Measurements from ENCODE around the gene NDUFS2. TPM values are rescaled to one million over a fixed set of nuclear protein-coding genes. Genes with fewer than 3 reads are reported as not detected.

Gene NDUFS2
- total RNA-seq, 4 donors from 2014 or later = 68.5 to 131 (median 122) TPM

DNA sequence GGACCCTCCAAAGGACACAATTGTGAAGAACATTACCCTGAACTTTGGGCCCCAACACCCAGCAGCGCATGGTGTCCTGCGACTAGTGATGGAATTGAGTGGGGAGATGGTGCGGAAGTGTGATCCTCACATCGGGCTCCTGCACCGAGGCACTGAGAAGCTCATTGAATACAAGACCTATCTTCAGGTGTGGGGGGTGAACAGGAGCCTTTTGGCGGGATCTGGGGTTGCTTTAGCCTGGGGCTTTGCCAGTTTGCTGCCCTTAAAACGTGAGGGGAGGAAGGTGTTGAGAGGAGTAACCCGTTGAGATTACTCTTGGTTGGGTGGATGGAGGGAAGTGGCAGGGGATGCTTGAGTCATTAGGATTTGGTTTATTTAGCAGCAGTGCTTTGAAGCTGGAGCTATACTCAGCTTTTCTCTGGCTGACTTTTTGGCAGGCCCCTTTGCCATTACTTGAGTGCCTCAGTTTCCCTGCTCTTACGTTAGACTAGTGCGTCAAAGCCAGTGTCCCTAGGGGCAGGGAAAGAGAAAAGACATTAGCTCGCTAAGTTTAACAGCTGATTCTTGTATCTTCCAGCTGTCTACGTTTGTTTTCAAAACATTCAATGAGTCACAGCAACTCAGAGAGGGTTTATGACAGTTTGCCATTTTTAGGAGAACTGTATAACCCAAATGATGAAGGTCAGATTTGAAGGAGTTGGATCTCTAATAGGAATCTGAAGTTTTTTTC is 4.4 kb downstream of the NDUFS2 start:
- H3K4me1 ChIP-seq = peaks cover 63 to 78% (median 71%) of the 10 kb centered on the region in 4 donors
- H3K36me3 ChIP-seq = peaks cover 25 to 83% (median 68%) of the 10 kb centered on the region in 4 donors
- intact Hi-C loops (cut with DNase I) = no loop called here
- no peaks in the 10 kb centered on the region for H3K9me3 ChIP-seq
- peak overlapping the region in 1 of 4 donors; percentile 29 for H3K4me3 ChIP-seq
- H3K27ac ChIP-seq (replicated peaks in 1 of 4) = peak overlapping the region; percentile 76 to 95 (median 86)
- WGBS = 68% methylated on average over 12 of the region's 12 CpGs
- TF ChIP-seq EP300 (IDR thresholded peaks at IDR 0.05) = no peak
- TF ChIP-seq POLR2A (IDR thresholded peaks at IDR 0.05; ENCODE audit: low read depth) = no peak
- TF ChIP-seq, protein P1, sequence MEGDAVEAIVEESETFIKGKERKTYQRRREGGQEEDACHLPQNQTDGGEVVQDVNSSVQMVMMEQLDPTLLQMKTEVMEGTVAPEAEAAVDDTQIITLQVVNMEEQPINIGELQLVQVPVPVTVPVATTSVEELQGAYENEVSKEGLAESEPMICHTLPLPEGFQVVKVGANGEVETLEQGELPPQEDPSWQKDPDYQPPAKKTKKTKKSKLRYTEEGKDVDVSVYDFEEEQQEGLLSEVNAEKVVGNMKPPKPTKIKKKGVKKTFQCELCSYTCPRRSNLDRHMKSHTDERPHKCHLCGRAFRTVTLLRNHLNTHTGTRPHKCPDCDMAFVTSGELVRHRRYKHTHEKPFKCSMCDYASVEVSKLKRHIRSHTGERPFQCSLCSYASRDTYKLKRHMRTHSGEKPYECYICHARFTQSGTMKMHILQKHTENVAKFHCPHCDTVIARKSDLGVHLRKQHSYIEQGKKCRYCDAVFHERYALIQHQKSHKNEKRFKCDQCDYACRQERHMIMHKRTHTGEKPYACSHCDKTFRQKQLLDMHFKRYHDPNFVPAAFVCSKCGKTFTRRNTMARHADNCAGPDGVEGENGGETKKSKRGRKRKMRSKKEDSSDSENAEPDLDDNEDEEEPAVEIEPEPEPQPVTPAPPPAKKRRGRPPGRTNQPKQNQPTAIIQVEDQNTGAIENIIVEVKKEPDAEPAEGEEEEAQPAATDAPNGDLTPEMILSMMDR (IDR thresholded peaks at IDR 0.05) = no peak
- no peak for DNase-seq (ENCODE audit: extremely low spot score)
- no peaks in the 10 kb centered on the region for H3K27me3 ChIP-seq

DNA sequence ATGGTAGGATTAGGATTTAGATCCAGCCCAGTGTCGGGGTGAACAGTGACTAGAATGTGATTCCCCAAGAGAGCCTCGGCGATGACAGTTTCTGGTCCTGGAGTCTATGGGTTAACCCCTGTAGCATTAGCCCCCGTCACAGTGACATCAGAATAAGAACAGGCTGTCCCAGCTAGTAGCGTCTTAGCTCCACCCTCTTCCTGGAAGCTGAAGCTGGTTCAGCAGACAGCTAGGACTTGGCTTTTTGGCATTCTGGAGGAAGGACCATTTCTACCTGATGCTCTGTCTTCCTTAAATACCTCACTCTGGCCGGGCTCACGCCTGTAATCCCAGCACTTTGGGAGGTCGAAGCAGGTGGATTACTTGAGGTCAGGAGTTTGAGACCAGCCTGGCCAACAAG is 5.0 kb downstream of the NDUFS2 start:
- no peaks in the 10 kb centered on the region for H3K27me3 ChIP-seq
- H3K9me3 ChIP-seq = no peaks in the 10 kb centered on the region
- peak; percentile 94 for DNase-seq (ENCODE audit: extremely low spot score)
- 55% methylated on average over 8 of the region's 8 CpGs for WGBS
- intact Hi-C loops (cut with DNase I) = no loop called here
- peaks cover 63 to 74% (median 69%) of the 10 kb centered on the region in 4 donors for H3K4me1 ChIP-seq
- peak overlapping the region in 3 of 4 donors; percentile 15 to 29 (median 16) for H3K4me3 ChIP-seq
- peaks cover 31 to 89% (median 74%) of the 10 kb centered on the region in 4 donors for H3K36me3 ChIP-seq
- TF ChIP-seq POLR2A (IDR thresholded peaks at IDR 0.05; ENCODE audit: low read depth) = peak; percentile 29
- TF ChIP-seq POLR2AphosphoS5 (IDR thresholded peaks at IDR 0.05) = peak; percentile 92 to 96
- TF ChIP-seq, protein P1 (IDR thresholded peaks at IDR 0.05) = no peak
- TF ChIP-seq EP300 (IDR thresholded peaks at IDR 0.05) = peak; percentile 91
- peak overlapping the region; percentile 76 to 95 (median 86) for H3K27ac ChIP-seq (replicated peaks in 1 of 4)

DNA sequence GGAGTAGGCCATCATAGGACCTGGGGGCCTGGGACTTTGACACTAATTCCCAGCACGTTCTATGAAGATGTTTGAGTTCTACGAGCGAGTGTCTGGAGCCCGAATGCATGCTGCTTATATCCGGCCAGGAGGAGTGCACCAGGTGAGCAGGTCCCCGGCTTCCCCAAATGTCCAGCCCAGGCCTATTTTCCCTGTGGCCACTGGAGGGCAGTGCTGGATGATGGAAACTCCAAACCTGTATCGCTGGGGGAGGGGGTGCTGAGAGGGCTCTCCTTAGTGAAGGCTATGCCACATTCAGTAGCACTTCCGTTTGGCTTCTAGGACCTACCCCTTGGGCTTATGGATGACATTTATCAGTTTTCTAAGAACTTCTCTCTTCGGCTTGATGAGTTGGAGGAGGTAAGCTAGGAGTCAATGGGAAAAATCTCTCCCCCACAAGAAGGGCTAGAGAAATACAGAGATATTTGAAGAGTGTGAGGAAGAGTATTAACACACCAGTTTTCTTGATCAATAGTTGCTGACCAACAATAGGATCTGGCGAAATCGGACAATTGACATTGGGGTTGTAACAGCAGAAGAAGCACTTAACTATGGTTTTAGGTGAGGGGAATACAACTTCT is 7.7 kb downstream of the NDUFS2 start:
- H3K36me3 ChIP-seq = peaks cover 57 to 100% (median 89%) of the 10 kb centered on the region in 4 donors
- H3K4me1 ChIP-seq = peaks cover 42 to 52% (median 47%) of the 10 kb centered on the region in 4 donors
- intact Hi-C loops (cut with DNase I) = no loop called here
- no peaks in the 10 kb centered on the region for H3K9me3 ChIP-seq
- 47% methylated on average over 9 of the region's 11 CpGs for WGBS
- H3K4me3 ChIP-seq = no peak overlapping the region
- H3K27ac ChIP-seq (replicated peaks in 1 of 4) = peak overlapping the region; percentile 76 to 95 (median 86)
- H3K27me3 ChIP-seq = no peaks in the 10 kb centered on the region
- DNase-seq (ENCODE audit: extremely low spot score) = no peak
- TF ChIP-seq, protein P1 (IDR thresholded peaks at IDR 0.05) = peak; percentile 85 to 96 (median 93)
- TF ChIP-seq POLR2A (IDR thresholded peaks at IDR 0.05; ENCODE audit: low read depth) (no peak), POLR2AphosphoS5 (IDR thresholded peaks at IDR 0.05) (peak in 1 of 2 donors; percentile 54)

DNA sequence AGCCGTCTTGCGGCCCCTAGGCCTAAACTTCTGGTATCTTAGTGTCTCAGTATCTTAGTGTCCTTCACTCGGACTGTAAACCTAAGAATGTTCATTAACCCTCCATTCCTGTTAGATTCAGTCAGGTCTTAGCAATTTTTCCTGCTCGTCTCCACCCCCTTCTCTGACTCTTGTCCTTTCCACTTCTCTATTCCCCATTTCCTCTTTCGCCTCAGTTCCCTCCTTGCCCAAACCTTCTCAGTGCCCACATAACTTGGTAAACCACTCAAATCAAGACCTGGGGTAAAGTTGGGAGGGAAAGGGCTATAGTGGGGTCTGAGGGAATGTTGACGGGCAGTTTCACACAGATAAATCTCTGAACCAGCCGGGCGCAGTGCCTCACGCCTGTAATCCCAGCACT is 12.2 kb downstream of the NDUFS2 start:
- TF ChIP-seq, protein P1 (IDR thresholded peaks at IDR 0.05) = no peak
- TF ChIP-seq POLR2AphosphoS5 (IDR thresholded peaks at IDR 0.05) = no peak
- TF ChIP-seq EP300 (IDR thresholded peaks at IDR 0.05) = no peak
- no peak for TF ChIP-seq POLR2A (IDR thresholded peaks at IDR 0.05; ENCODE audit: low read depth)
- H3K9me3 ChIP-seq = no peaks in the 10 kb centered on the region
- no peak overlapping the region for H3K4me3 ChIP-seq
- H3K27me3 ChIP-seq = no peaks in the 10 kb centered on the region
- intact Hi-C loops (cut with DNase I) = no loop called here
- H3K27ac ChIP-seq (replicated peaks in 1 of 4) = peak overlapping the region in 3 of 4 donors; percentile 7 to 68 (median 52)
- WGBS = 89% methylated on average over 9 of the region's 9 CpGs
- H3K4me1 ChIP-seq = peaks cover 8 to 11% (median 9%) of the 10 kb centered on the region in 4 donors
- peaks cover 51 to 60% (median 58%) of the 10 kb centered on the region in 4 donors for H3K36me3 ChIP-seq
- no peak for DNase-seq (ENCODE audit: extremely low spot score)
